CD4-positive, alpha-beta T cell treated with Interleukin-10 for 1 hour (primary cell): ENCODE results near the gene FOLH1.
"Not testable (repeated sequence)": the region's sequence is repeated elsewhere in the genome, so short reads cannot be mapped to it uniquely, and the experiment has no call there.

Source experiments
- DNase-seq: peaks from one replicate; pipeline ENCODE4 v3.0.0-alpha.2; 2020

Gene FOLH1

DNA sequence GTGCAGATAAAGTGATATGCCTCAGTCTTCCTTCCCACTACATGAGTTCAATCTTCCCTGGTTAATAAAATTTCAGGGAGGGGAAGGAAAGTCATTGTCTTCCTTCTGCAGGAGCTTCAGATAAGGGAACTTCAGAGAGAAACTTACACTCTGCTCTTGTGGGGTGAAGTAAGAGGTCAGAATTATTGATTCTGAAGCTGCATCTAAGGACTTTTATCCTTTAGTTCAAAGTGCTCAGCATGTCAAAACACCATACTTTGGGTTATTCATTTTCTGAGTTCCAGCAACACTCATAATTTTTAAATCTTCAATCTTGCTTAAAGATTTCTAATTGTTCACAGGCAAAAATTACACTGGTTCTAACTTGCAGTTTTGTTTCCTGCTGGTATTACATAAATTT lies 33.0 kb downstream of the FOLH1 start:
- not testable (repeated sequence) for DNase-seq

DNA sequence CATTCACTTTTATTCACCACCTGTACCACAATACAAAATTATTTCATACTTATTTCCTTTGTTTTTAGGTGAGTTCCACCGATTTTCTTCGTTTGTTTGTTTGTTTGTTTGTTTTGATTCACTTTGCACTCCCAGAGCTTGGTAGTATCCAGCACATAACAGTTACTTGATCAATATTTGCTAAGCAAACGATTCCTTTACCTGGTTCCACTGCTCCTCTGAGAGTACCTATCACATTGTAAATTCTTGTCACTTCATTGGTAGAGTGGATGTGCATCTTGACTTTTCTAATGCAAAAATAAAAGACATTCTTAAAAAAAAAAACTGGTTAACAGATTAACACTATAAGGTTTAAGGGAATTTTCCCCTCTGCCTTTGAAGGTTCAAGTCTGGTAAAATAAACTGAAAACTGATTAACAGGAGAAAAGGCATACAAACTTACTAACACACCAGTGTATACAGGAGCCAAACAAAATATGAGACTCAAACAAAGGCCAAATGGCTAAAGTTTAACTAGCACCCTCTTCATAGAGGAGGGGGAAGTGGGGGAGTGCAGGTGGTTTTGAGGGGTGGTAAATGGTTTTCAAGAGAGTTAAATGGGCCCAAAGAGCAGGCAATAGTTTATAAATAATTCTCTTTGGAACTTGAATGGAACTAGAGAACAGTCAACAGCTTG lies 33.6 kb downstream of the FOLH1 start:
- DNase-seq = not testable (repeated sequence)

DNA sequence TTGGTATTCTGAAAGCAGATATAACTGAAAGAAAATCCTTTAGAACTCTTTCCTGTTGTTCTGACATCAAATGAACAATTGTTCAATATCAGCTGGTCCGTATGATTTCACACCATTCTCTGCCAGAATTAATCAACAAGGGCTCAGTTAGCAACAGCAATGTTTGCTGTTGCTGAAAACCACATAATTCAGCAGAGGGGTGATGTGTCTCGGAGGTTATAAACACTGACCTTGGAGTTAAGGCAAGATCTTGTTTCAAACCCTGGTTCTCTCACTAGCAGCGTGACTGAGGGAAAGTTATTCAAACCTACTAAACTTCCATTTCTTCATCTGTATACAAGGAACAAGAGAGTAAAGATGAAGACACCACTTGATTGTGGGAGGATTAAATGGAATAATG lies 36.8 kb downstream of the FOLH1 start:
- not testable (repeated sequence) for DNase-seq

DNA sequence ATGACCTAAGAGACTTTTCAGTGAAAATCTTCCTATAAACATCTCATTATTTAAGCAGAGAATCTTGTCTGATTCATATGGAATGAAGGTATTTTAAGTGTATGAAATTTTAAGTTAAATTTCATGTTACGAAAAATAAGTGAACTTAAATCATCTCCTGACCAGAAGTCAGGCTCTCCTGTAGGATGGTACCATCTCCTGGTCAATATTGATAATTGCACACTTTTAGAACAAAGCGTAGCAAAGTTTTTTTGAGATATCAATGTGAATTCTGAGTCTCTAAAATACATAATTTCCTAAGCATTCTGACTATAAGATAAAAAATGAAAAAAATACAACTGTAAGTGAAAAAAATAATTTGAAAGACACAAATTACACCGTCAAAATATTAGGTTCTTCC lies 38.8 kb downstream of the FOLH1 start:
- DNase-seq = not testable (repeated sequence)

DNA sequence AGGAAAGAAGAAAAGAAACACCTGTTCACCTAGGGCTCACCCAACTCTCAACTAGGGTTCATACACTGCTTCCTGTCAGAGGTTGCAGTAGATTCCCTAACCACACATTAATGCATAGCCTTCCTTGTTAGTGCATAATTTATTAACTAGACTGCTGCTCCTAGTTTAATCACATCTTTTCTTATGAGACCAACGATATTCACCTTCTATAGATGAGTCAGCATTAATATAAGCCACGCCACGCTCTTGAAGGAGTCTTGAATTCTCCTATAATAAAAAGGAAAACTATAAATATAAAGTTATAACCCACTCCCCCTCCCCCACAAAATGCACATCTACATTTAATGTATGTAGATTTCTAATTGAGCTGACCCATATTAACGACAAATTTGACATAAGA lies 39.4 kb downstream of the FOLH1 start:
- not testable (repeated sequence) for DNase-seq

DNA sequence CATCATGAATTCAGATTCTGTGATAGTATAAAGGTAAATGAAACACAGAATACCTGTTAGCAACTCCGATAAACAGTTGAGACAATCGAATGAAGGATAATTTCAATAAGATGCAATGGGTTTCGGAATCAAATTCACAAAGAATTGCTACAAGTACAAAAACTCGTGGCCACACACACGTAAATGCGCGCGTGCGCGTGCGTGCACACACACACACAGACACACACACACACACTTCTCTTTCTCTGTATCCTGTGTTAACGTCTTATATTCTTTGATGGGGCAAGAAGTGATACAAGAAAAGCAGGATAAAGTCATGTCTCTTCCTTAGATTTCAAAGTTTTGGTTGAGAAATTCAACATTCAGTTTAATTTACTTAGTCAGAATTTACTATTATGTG lies 57.2 kb downstream of the FOLH1 start:
- DNase-seq = no peak

DNA sequence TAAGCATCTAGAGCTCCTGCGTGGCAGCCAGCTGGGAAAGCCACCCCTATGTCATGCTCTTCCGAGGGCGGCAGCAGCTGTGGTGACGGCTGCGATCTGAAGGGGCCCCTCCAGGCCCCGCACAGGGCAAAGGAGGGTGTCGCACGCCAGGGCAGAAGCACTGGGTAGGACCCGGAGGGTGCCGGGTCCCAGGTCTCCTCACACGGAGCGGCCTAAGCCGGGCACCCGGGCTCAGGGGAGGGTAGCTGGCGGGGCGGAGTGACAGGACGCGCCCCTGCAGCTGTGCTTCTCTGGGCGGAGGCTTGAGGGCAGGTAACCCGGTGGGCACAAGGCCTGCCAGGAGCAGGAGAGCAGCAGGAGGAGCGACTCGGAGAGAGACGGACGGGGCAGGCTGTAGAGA lies 106.0 kb downstream of the FOLH1 start:
- not testable (repeated sequence) for DNase-seq
